GM23338 (cell line): ENCODE data around the gene AQP5. TPM values are rescaled to one million over a fixed set of nuclear protein-coding genes. Genes with fewer than 3 reads are reported as not detected.

Source experiments
- ATAC-seq: fragments of 200-7000 bp; cut with Tn5 transposase; 3 replicates; pipeline ENCODE4 v1.9.1; 2020
- DNase-seq: peaks from one replicate; pipeline ENCODE4 v3.0.0-alpha.2; 2015; ENCODE audit warnings: low spot score
- H2AFZ ChIP-seq: fragments of 200-600 bp; sonication (generic); 2 replicates; pipeline ENCODE4 v1.8.0; 2016; ENCODE audit warnings: antibody characterized with exemption, mild to moderate bottlenecking, moderate library complexity
- H3F3A ChIP-seq: fragments of 200-600 bp; sonication (generic); replicated peaks from 2 replicates; pipeline ENCODE4 v1.8.0; 2017; ENCODE audit warnings: antibody characterized with exemption, mixed run types, low read depth
- H3K27ac ChIP-seq: fragments of 200-600 bp; sonication (generic); 2 replicates; pipeline ENCODE4 v1.6.1; 2016; ENCODE audit warnings: low read depth
- H3K27me3 ChIP-seq: fragments of 200-600 bp; sonication (generic); 2 replicates; pipeline ENCODE4 v1.8.0; 2016; ENCODE audit warnings: mild to moderate bottlenecking, mixed run types, moderate library complexity; ENCODE audit not compliant: insufficient read depth
- H3K36me3 ChIP-seq: fragments of 200-600 bp; sonication (generic); 2 replicates; pipeline ENCODE4 v1.8.0; 2016; ENCODE audit warnings: mild to moderate bottlenecking; ENCODE audit not compliant: insufficient read depth
- H3K4me1 ChIP-seq: fragments of 200-600 bp; sonication (generic); 2 replicates; pipeline ENCODE4 v1.8.0; 2016; ENCODE audit warnings: mild to moderate bottlenecking, moderate library complexity; ENCODE audit not compliant: insufficient read depth
- H3K4me2 ChIP-seq: fragments of 200-600 bp; sonication (generic); 2 replicates; pipeline ENCODE4 v1.7.1; 2017; ENCODE audit warnings: mixed run types
- H3K4me3 ChIP-seq: fragments of 200-600 bp; sonication (generic); 2 replicates; pipeline ENCODE4 v1.6.1; 2016; ENCODE audit warnings: mixed run types
- H3K79me2 ChIP-seq: fragments of 200-600 bp; sonication (generic); replicated peaks from 2 replicates; pipeline ENCODE4 v1.8.0; 2017; ENCODE audit warnings: mild to moderate bottlenecking; ENCODE audit not compliant: insufficient read depth
- H3K9me2 ChIP-seq: fragments of 200-600 bp; sonication (generic); 2 replicates; pipeline ENCODE4 v1.8.0; 2017; ENCODE audit not compliant: insufficient read depth
- H4K20me1 ChIP-seq: fragments of 200-600 bp; sonication (generic); replicated peaks from 2 replicates; pipeline ENCODE4 v1.8.0; 2017; ENCODE audit warnings: mild to moderate bottlenecking; ENCODE audit not compliant: insufficient read depth
- H3K27ac Mint-ChIP-seq: 2 replicates; pipeline ENCODE4 v1.8.0; 2020; ENCODE audit warnings: inconsistent platforms, mild to moderate bottlenecking, moderate library complexity, mixed read lengths
- H3K27me3 Mint-ChIP-seq: 3 replicates; pipeline ENCODE4 v1.8.0; 2022; ENCODE audit warnings: low read depth, mild to moderate bottlenecking, moderate library complexity, mixed read lengths, inconsistent platforms; ENCODE audit not compliant: insufficient read depth, poor library complexity
- H3K36me3 Mint-ChIP-seq: 3 replicates; pipeline ENCODE4 v1.8.0; 2021; ENCODE audit warnings: low read depth, mild to moderate bottlenecking, inconsistent platforms, moderate library complexity, mixed read lengths
- H3K4me1 Mint-ChIP-seq: 3 replicates; pipeline ENCODE4 v1.8.0; 2020; ENCODE audit warnings: mild to moderate bottlenecking, inconsistent platforms, mixed read lengths
- H3K4me3 Mint-ChIP-seq: 3 replicates; pipeline ENCODE4 v1.8.0; 2021; ENCODE audit warnings: moderate library complexity, mild to moderate bottlenecking, inconsistent platforms, mixed read lengths
- H3K9me3 Mint-ChIP-seq: 3 replicates; pipeline ENCODE4 v1.8.0; 2020; ENCODE audit warnings: moderate library complexity, mild to moderate bottlenecking, inconsistent platforms, mixed read lengths
- CREB1 ChIP-seq: fragments of 250-450 bp; sonication (Bioruptor Pico); IDR thresholded peaks from 2 replicates; pipeline ENCODE4 v1.5.0; 2020; ENCODE audit warnings: low read depth, mild to moderate bottlenecking, moderate library complexity
- CTCF ChIP-seq, 2 experiments: fragments of 200-600 bp in 1 of 2; sonication (generic) in 1 of 2; conservative IDR thresholded peaks; 2 replicates each; pipeline versions ENCODE4 v1.5.1 to v1.6.1; 2016 to 2017; ENCODE audit warnings: antibody characterized with exemption in 2 of 2, low read depth in 2 of 2, mild to moderate bottlenecking in 2 of 2, moderate library complexity in 1 of 2
- EZH2 ChIP-seq: fragments of 200-600 bp; sonication (generic); IDR thresholded peaks from one replicate; pipeline ENCODE4 v1.8.0; 2017; ENCODE audit warnings: antibody characterized with exemption, mild to moderate bottlenecking, low read depth; ENCODE audit not compliant: unreplicated experiment
- EZH2phosphoT487 ChIP-seq: fragments of 200-600 bp; sonication (generic); IDR thresholded peaks from one replicate; pipeline ENCODE4 v1.8.1; 2018; ENCODE audit warnings: antibody characterized with exemption; ENCODE audit not compliant: unreplicated experiment
- POLR2AphosphoS5 ChIP-seq: IDR thresholded peaks from 2 replicates; pipeline ENCODE4 v1.6.1; 2016; ENCODE audit warnings: antibody characterized with exemption, low read depth
- REST ChIP-seq: IDR thresholded peaks from one replicate; pipeline ENCODE4 v1.6.1; 2018; ENCODE audit warnings: antibody characterized with exemption; ENCODE audit not compliant: unreplicated experiment
- STAT1 ChIP-seq: IDR thresholded peaks from one replicate; pipeline ENCODE4 v1.6.1; 2016; ENCODE audit warnings: antibody characterized with exemption; ENCODE audit not compliant: unreplicated experiment
- ZNF114 ChIP-seq: fragments of 250-450 bp; sonication (Bioruptor Pico); IDR thresholded peaks from 2 replicates; pipeline ENCODE4 v1.5.0; 2020; ENCODE audit warnings: mild to moderate bottlenecking, moderate library complexity
- ZNF331 ChIP-seq: fragments of 250-450 bp; sonication (Bioruptor Pico); IDR thresholded peaks from 2 replicates; pipeline ENCODE4 v1.5.0; 2020; ENCODE audit warnings: low read depth, mild to moderate bottlenecking, moderate library complexity
- polyA plus RNA-seq: library from polyadenylated mRNA; unstranded; fragments of >200 nt; fragmentation: Nextera tagmentation; extraction: Ambion mirVana; gene quantifications from 2 replicates; pipeline ENCODE4 v1.2.1, GENCODE V29; 2016
- total RNA-seq: library from RNA; depleted of rRNA; stranded (reverse); fragments of >200 nt; shearing (Covaris generic); gene quantifications from 2 replicates; pipeline ENCODE4 v1.2.3, GENCODE V29; 2014

The AQP5 gene
- total and polyA plus RNA-seq, 2 experiments from 2014 or later: 1.3 to 2.2 TPM

- ATAC-seq (no peak), DNase-seq (no peak)
- Histone ChIP-seq H2AFZ (no peak overlapping the region), H3K4me2 (no peak overlapping the region), H3K9me2 (no peaks in the 10 kb centered on the region), H3K36me3 (no peaks in the 10 kb centered on the region), H3K4me3 (no peak overlapping the region), H3K27ac (no peak overlapping the region), H3K79me2 (no peaks in the 10 kb centered on the region), H4K20me1 (no peaks in the 10 kb centered on the region), H3K4me1 (peaks cover 17% of the 10 kb centered on the region; the same call in 1 of the 2 replicates), H3K27me3 (peaks cover 38% of the 10 kb centered on the region), H3F3A (no peaks in the 10 kb centered on the region)
- Mint-ChIP-seq H3K36me3 (no peaks in the 10 kb centered on the region), H3K4me3 (no peak overlapping the region), H3K4me1 (peaks cover 7% of the 10 kb centered on the region; the same call in 2 of the 3 replicates), H3K9me3 (no peaks in the 10 kb centered on the region), H3K27me3 (peaks cover 13% of the 10 kb centered on the region), H3K27ac (no peak overlapping the region)
- TF ChIP-seq EZH2 (no peak), CTCF (conservative IDR thresholded peaks at IDR 0.05; ENCODE audit: low read depth in 2 of 2) (no peak), CREB1 (no peak), ZNF331 (CRISPR knock-in tag) (no peak), EZH2phosphoT487 (no peak), REST (no peak), POLR2AphosphoS5 (no peak)
Observed at GRCh38 chr12:49953151-49953550, 8.5 kb upstream of the AQP5 start.

- H3K27me3 ChIP-seq: peaks cover 46% of the 10 kb centered on the region
- H3K27ac Mint-ChIP-seq: no peak overlapping the region; the same call in 1 of the 2 replicates
- H3K9me2 ChIP-seq: no peaks in the 10 kb centered on the region
- no peaks in the 10 kb centered on the region for H3K9me3 Mint-ChIP-seq
- H3K36me3 ChIP-seq: no peaks in the 10 kb centered on the region
- peaks cover 21% of the 10 kb centered on the region for H3K4me1 ChIP-seq
- H3K36me3 Mint-ChIP-seq: no peaks in the 10 kb centered on the region
- H3K79me2 ChIP-seq: no peaks in the 10 kb centered on the region
- no peaks in the 10 kb centered on the region for H3F3A ChIP-seq
- no peak overlapping the region for H3K4me3 ChIP-seq
- ATAC-seq: no peak
- no peak for DNase-seq
- peaks cover 17% of the 10 kb centered on the region for H3K27me3 Mint-ChIP-seq
- H3K4me1 Mint-ChIP-seq: peaks cover 12% of the 10 kb centered on the region
- no peak overlapping the region for H3K27ac ChIP-seq
- H3K4me2 ChIP-seq: no peak overlapping the region
- H4K20me1 ChIP-seq: no peaks in the 10 kb centered on the region
- H2AFZ ChIP-seq: no peak overlapping the region
- H3K4me3 Mint-ChIP-seq: no peak overlapping the region; the same call in 2 of the 3 replicates
- no peak for TF ChIP-seq STAT1
- TF ChIP-seq ZNF114 (CRISPR knock-in tag): no peak
- TF ChIP-seq EZH2phosphoT487: no peak
- TF ChIP-seq REST: no peak
- no peak for TF ChIP-seq CTCF (conservative IDR thresholded peaks at IDR 0.05; ENCODE audit: low read depth in 2 of 2)
Observed at GRCh38 chr12:49953961-49954846, 7.5 kb upstream of the AQP5 start.
